GM21529 (cell line): ENCODE data around the gene STPG4.

Experiments
- ATAC-seq: cut with Tn5 transposase; IDR thresholded peaks from one replicate; pipeline ENCODE4 v1.9.1; 2021; ENCODE audit not compliant: unreplicated experiment

STPG4 gene

DNA sequence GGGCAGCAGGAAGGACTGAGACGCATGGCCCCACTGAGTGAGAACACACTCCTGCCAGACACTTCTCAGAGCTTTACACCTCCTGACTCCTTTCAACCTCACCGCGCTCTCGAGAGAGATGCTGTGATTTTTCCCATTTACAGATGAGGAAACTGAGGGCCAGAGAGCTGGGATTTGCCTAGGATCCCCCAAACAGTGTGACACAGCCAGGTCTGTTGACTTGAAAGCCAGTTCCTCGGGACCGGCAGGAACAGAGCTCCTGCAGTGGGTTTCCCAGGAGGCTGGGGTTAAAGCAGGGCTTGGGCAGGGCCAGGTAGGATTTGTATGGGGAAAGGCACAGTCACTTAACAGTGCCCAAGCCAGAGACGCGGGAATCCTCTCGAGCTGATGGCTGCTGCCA, 81.9 kb downstream of the STPG4 start:
- ATAC-seq = no peak

DNA sequence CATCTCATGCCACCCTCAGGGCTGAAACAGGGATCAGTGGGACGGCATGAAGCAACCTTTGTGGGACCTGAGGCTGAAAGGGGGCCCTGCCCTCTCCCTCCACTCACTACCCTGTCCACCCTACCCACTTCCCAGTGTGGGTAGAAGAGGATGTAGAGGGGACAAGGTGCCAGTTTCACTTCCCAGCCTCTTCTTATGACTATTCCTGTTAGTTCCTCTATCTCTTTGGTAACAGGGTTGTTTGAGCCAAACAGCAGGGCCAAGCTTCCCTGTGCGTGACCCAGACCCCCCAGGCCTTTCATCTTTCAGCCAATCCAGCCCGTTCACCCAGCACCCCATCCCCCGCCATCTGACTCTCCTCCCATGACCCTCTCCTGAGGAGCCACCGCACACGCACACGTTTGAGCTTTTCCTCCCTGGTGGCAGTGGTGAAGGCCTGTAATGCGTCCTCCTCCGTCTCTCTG, 82.3 kb downstream of the STPG4 start:
- ATAC-seq = no peak

DNA sequence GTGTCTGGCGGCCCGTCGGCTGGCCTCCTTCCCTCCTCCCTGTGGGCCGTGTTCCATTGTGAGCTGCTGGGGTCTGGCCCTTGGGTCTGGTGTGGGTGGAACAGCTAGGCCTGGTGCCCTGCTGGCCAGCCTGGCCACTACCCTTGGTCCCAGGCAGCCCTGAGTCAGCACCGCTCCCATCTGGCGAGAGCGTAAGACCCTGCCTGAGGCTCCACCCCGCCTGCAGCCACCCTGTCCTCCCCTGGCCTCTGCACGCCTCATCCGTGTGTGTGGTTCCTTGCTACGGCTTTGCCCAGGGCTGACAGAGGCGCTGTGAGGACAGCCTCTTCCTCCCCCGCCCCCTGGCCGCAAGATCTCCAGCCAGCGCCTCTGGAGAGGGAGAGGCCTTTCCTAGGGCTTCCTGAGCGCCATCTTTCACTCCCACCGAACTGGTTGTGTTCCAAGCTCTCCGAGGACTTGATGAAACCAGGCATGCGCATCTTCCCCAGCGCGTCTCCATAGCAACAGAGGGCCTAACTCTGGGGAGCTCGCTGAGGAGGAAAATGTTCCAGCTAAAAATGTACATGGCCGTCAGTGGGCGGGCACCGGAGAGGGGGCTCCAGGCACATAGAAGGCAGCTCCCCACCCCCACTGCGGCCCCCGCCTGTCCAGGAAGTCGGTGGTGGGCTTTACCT, 83.0 kb downstream of the STPG4 start:
- no peak for ATAC-seq

DNA sequence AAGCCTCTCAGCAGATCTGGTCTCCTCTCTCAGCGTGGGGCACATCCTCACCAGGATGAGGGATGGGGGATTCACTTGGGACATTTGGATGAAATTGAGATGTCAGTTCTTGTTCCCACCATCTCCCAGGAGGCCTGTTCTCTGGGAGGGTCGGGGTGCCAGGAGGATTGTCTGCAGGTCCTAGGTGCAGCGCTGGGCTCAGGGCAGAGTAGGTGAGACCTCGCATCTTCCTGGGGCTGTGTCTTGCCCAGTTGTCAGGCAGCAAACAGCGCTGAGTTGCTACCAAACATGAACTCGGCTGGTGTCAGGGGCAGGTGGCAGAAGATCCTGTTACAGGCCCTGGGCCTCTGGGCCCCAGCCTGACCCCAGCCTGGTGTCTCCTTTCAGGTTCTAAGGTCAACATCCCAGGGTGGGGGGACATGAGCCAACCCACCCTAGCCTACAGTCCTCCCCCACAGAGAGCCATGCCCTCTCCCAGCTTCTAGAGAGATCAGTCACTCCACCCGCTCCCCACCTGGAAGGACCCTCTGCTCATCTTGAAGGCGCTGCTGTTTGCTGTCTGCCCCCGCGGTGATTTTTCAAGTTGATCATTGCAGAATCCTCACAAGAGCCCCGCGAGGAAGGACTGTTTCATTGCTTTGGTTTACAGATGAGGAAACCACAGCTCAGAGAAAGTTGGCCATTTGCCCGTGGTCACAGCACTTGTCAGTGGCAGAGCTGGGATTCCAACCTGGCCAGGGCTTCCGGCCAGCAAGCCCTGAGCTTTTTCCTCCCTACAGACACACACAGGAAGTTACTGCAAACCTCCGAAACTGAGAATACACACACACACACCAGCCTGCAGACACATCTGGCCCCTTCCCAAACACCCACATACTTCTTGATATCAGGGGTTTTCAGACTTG, 83.9 kb downstream of the STPG4 start:
- ATAC-seq = peak; percentile 73

DNA sequence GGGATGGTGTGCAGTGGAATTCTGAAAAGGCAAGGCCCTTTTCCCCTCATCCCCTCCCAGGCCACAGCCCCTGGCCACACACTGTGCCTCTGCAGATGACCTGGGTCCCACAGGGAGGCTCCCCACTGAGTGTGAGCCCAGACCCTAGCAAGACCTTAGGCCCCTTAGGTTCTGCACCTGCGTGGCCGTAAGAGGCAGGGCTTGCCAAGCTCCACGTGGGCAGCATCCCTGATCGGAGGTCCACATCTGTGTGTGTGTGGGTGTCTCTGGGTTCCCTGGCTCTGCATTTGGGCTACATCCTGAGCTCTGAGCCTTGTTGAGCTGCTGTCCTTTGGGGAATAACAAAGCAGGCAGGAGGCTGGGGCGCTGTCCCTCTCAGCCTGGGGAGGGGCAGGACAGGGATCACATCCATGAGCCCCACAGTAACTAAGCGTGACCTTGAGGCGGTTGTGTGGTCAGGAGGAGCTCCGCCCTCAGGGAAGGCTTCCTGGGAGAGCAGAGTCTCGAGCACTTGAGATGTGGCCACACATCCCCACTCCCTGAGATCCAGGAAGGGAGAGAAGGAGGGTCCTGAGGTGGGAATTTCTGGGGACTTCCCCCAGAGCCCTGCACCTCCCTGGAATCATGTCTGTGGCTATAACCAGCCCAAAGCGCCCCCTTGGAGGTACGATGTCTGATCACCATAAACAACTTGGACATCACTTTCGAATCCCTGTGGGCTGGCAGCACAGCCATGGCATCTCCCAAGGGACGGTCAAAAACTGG, 84.8 kb downstream of the STPG4 start:
- no peak for ATAC-seq

DNA sequence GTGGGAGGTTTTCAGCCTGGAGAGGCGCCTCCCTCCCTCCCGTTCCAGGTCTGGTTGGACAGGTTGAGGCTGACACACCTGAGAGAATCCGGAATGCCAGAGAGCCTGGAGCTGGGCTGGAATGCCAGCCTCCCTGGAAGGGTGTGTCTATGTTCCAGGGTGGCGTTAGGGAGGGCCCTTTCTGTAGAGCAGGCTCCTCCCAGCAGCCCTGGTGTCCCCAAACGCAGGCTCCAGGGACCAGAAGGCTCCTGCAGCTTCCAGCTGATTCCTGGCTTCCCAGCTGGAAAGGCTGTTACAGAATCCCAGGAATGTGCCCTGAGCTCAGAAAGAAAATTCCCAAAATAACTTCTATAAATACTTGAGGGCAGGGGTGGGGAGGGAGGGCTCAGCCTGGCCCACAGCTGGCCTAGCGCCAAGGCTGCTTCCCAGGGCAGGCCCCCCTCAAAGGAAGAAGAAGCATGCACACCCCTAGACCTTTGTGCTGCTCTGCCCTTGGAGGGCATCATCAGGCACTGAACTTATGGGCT, 85.4 kb downstream of the STPG4 start:
- no peak for ATAC-seq

DNA sequence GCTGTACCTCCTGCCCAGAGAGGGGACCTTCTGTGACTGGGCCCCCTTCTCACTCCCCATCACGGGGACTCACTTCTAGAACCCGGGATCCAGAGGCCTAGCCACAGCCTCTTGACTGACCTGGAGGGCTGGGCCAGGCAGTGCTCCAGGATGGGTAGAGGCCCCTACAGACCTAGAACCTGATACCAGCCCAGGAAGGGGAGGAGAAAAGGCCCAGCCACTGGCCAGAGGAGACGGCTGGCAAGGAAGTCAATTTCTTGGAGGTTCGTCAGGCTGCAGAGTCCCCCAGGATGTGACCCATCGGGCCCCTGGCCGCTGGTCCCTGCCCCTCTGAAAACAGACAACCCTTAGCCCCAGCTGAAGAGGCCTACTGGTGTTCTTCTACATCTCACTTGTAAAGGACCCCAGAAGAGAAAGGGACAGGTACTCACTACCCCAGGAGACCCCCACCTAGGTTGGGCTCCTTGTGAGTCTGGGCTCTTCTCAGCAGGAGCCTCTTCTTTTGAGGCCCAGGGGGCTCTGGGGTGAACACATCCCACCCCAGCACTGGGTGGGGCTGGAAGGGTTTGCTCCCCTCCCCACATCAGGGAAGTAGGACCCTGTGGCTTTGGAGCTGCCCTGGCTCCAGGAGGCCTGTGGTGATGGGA, 86.0 kb downstream of the STPG4 start:
- no peak for ATAC-seq

DNA sequence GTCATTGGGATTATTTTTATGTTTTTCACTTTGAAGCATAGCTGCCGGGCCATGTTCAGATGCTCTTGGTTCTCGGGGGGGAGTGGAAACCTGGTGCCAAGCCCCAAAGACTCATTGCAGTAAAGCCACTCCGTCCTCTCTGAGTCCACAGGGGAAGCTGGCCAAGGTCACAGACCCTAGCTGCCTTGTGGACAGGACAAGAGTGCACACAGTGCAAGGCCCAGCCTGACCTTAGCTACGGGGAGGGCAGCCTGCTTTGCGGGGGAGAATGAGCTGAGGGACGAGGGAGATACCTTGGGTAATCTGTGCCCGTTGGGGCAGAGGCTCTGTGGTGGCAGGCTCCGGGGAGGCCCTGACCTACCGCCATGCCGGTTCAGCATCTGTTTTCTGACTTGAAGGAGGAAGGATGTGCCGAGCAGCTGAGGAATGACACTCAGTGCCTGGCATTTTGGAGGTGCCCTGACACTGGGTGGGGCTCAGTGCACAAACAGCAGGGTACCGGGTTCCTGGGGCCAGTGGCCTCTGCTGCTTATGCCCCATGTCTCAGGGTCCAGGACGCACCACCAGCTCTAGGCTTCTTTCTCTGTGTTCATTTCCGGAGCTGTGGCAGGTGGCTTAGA, 87.2 kb downstream of the STPG4 start:
- ATAC-seq = no peak

DNA sequence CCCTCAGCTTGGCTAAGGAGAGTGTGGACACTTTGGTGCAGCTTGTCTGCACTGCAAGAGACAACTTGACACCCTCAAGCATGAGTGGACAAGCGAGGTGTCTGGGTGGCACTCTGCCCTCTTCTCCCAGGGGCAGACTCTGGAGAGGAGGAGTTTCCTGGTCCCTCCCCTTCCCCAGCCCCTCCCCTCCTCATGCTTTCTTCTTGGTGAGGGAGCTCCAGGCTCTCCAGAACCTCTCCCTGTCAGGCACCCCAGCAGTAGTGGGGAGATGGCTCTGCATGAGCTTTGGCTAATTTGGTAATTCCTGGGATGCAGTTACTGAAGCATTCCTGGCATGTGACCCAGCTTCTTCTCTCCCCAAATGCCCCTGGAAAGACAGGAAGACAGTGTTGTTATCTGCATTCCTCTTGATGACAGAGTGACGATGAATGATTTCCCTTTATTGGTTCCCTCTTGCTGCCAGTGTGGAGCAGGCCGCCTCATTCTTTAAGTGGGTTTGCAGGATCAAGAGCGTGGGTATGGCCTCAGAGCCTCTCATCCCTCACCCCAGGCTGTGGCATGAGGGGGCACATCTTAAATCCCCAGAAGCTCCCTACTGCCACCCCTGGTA, 89.2 kb downstream of the STPG4 start:
- no peak for ATAC-seq

DNA sequence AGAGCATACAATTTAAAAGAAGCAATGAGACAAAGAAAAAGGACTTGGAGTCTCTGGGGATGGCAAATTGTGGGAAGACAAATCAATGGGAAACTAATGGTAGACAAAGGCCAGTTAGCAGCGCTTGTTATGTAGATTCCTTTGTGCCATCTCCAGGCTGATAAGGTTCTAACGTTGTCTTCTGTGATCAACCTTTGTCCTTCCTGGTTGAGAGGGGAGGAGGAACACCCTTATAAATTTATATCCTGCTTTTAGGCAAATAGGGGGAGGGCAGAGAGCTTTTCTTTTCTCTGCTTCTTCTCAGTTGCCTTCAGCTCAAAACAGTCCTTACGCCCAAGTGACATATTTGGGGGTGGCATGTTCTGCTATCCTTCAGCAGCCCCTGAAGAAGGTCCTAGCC, 89.8 kb downstream of the STPG4 start:
- ATAC-seq = no peak

DNA sequence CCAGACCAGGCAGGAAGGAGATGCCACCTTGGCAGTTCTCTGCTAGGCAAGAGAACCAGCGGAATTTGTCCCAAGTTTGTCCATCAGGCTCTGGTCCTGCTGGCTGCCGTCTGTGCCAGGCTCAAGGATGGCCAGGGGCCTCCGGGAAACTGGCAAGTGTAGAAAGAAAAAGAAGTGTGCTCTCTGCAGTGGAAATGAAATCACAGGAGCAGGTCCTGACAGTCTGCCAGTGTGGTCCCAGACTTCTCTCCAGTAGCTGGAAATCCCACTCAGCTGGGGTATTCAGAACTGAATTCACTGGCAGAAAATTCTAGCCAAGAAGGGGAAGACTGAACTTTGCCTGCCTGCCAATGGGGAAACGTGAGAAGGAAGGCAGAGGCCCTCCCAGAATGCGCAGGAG, 91.0 kb downstream of the STPG4 start:
- no peak for ATAC-seq

DNA sequence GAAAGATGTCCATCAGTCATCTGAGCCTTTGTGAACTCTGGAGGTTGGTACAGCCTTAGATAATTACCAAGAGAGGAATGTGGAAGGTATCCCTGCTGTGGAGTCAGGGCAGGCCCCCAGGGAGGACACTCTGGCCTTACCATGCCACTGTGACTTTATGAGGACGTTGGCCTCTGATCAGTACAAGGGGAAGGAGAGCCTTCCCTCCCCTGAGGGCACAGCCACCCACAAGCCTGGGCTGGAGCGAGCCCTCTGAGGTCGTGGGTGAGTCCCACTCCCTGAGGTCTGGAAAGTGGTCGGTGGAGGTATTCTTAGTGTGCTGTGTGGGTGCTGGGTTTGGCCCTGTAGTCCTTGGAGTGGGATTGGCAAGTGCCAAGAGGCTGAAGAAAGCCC, 91.6 kb downstream of the STPG4 start:
- no peak for ATAC-seq

DNA sequence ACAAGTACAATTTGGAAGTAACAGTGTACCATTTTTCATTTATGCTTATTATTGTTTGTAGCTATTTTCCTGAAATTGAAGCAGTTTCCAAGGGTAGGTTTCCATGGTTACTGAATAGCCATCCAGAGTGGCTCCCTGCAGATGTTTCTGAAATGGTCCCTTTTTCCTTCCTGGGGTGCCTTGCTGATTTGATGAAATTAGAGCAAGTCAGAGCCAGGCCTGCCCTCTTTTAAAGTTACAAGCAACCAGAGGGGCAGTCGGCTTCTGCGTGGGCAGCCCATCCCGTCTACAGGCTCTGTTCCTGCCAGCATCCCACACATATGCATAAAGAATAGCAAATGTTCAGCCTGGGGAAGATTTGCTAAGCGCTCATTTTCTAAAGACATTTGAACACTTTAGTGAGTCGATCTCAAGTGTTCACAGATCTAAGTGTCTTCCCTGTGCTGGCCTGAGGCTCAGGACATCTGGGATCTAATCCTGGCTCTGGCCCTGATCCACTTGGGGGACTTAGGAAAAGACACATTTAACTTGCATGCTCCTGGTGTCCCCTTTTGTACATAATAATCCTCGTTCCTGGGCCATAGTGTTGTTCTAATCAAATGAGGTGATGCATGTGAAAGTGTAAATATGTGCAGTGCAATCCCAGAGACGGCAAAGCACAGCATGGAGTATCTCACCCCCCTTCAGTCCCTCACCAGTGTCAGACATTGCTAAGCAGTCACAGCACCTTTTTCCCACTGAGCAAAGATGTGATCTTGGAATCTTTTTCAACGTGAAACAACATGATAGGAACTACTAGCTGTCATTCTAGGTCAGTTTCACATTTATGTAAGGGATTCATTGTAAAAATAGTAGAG, 92.2 kb downstream of the STPG4 start:
- ATAC-seq = no peak

DNA sequence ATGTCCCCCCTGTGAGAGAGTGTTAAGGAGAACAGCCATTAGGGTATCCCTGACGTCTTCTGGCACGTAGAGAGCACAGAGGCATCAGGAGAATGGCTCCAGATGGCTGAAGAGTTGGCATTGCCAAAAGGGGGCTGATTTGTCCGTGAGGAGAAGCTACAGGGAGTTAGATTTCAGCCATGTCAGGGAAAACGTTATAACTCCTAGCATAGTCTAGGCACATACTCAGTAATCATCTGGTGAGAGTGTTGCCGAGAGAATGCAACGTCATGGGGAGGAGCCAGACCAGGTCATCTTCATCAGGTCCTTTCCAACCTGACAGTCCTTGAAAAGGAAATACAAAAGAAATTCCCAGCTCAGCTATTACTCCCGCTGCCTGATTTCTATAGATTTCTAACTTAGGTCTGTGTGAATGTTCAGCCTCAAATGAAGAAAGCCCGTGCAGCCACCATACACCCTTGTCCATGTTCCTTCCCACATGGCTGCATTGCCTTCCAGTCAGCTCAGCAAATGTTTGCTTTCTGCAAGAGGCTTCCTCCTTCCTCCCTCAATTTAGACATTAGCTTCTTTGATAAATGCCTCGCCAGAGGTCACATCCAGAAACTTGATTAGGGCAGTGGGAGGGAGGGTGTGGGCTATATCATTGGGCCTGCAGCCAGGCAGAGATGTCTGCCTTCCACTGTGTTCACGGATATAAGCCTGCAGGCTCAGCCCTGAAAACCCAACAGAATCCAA, 93.0 kb downstream of the STPG4 start:
- ATAC-seq = no peak

DNA sequence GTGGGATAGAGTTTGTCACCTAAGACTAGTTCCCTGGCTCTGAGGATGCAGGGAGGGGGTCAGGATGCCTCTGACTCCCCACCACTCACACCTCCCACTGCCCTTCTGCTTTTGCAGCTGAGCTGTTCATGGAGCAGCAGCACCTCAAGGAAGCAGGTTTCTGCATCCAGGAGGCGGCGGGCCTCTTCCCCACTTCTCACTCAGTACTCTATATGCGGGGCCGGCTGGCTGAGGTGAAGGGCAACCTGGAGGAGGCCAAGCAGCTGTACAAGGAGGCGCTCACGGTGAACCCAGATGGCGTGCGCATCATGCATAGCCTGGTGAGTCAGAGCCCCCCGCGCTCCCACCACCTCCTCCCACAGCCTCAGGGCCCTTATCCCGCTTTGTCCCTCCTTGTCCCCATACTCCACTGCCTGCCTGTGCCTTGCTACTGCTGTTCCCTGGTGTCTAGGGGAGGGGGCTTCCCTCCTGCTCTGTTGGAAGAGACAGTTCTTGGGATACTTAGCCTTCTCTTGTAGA, 94.4 kb downstream of the STPG4 start:
- no peak for ATAC-seq

DNA sequence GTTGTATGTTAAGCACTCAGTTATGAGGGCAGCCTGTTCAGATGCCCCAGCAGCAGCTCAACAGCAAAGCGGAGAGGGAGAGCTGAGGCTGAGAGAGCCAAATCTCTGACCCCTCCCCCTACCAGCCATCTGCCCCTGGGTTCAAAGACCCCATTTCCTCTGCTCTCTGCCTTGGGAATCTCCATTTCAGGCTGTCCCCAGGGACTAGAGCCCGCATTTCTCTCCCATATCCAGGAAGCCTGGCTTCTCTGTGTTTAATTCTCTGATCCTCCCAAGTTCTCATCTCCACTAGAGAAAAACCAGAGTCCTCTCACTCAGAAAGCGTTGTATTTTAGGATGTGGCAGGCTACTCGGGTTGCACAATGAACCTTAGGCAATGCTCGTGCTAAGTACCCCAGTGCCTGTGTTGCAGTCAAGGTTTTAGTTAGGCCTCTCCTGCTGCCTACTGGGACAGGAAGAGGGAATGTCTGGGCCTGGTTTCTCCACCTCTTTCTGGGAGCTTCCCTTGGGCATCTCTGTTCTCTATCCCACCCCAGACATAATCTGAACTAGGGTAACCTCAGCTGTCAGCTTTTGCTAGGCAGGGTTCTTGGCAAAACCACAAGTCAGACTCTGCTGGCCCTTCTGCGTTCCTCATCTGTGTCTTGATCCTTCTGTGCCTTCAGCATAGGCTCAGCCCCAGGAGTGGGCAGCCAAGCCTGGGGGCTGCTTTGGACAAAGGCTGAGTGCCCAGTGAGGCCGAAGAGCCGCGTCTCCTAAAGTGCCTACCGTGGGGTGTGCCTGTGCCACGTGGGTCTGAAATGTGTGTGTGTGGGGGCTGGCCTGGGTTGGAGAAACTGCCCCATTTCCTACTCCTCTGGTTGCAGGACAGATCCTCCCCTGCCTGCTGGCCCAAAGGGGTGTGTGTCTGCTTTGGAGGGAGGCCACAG, 96.8 kb downstream of the STPG4 start:
- no peak for ATAC-seq

DNA sequence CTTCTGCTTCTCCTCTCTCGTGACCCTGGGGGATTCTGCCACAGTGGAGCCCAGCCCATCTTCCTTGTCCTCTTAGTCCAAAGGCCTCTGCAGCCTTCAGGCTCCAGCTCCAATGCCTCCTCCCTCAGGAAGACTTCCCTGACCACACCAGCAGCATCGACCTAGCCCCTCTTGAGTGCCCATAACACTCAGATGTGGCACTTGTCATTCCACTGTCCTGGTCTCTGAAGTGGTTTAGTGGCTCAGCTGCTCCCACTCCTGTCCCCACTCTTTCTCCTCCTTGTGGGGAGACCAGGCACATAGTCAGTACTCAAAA, 97.5 kb downstream of the STPG4 start:
- ATAC-seq = peak; percentile 17
